Esophagus muscularis mucosa (tissue), 4 donors: ENCODE measurements around the gene FAAP24. TPM values are rescaled to one million over a fixed set of nuclear protein-coding genes. Genes with fewer than 3 reads are reported as not detected.
"Not testable (repeated sequence)": the region's sequence is repeated elsewhere in the genome, so short reads cannot be mapped to it uniquely, and the experiment has no call there.

Experiments
- DNase-seq: peaks from one replicate; pipeline ENCODE4 v3.0.0-alpha.2; 2017; ENCODE audit errors: extremely low spot score
- H3K27ac ChIP-seq, 4 donors: fragments of 200-600 bp; sonication (generic); replicated peaks in 1 of 4; 1 replicate in 3 of 4; 2 replicates in 1 of 4; pipeline ENCODE4 v1.5.1; 2016 to 2019; ENCODE audit warnings: mild to moderate bottlenecking in 1 of 4
- H3K27me3 ChIP-seq, 4 donors: fragments of 200-600 bp; sonication (generic); one replicate each; pipeline versions ENCODE4 v1.5.1 to v1.6.0; 2016 to 2019
- H3K36me3 ChIP-seq, 4 donors: fragments of 200-600 bp; sonication (generic); one replicate each; pipeline ENCODE4 v1.5.1; 2016 to 2019
- H3K4me1 ChIP-seq, 4 donors: fragments of 200-600 bp; sonication (generic); one replicate each; pipeline ENCODE4 v1.5.1; 2016 to 2019
- H3K4me3 ChIP-seq, 4 donors: fragments of 200-600 bp; sonication (generic); 1 replicate in 2 of 4; 2 replicates in 2 of 4; pipeline ENCODE4 v1.5.1; 2016 to 2019; ENCODE audit warnings: mild to moderate bottlenecking in 4 of 4, moderate library complexity in 1 of 4
- H3K9me3 ChIP-seq, 4 donors: fragments of 200-600 bp; sonication (generic); 1 replicate in 3 of 4; 2 replicates in 1 of 4; pipeline ENCODE4 v1.5.1; 2016 to 2019
- EP300 ChIP-seq: sonication (generic); formaldehyde crosslinking; IDR thresholded peaks from one replicate; pipeline ENCODE4 v1.6.1; 2017; ENCODE audit warnings: antibody characterized with exemption
- POLR2A ChIP-seq: fragments of 450-650 bp; IDR thresholded peaks from one replicate; pipeline ENCODE4 v1.6.1; 2017; ENCODE audit warnings: antibody characterized with exemption, moderate library complexity, mild to moderate bottlenecking, low read depth
- POLR2AphosphoS5 ChIP-seq, 2 donors: sonication (generic); formaldehyde crosslinking; IDR thresholded peaks; one replicate each; pipeline ENCODE4 v1.6.1; 2017; ENCODE audit warnings: antibody characterized with exemption in 2 of 2
- WGBS: methylation state at CpG from one replicate; pipeline ENCODE4 v1.1.5; 2018; 5-methylcytosine and 5-hydroxymethylcytosine counted together
- intact Hi-C: fragments of 100-400 bp; cut with DNase I; formaldehyde crosslinking; loops from one replicate; pipeline ENCODE4 v1.15.1; 2023
- total RNA-seq, 4 donors: library from RNA; depleted of rRNA; stranded (reverse); fragments of >200 nt; gene quantifications; one replicate each; pipeline versions ENCODE4 v1.1.0 to v1.2.1, GENCODE V29; 2016
- TF ChIP-seq, protein P1 (sequence below), 3 experiments: fragments of 200-600 bp in 2 of 3; fragments of 450-650 bp in 1 of 3; sonication (generic) in 2 of 3; IDR thresholded peaks; one replicate each; pipeline ENCODE4 v1.5.1; 2017 to 2019; ENCODE audit warnings: antibody characterized with exemption in 3 of 3, mild to moderate bottlenecking in 2 of 3, moderate library complexity in 1 of 3

Gene FAAP24
- total RNA-seq, 4 donors from 2014 or later, result 0.39 to 1.2 (median 0.68) TPM

DNA sequence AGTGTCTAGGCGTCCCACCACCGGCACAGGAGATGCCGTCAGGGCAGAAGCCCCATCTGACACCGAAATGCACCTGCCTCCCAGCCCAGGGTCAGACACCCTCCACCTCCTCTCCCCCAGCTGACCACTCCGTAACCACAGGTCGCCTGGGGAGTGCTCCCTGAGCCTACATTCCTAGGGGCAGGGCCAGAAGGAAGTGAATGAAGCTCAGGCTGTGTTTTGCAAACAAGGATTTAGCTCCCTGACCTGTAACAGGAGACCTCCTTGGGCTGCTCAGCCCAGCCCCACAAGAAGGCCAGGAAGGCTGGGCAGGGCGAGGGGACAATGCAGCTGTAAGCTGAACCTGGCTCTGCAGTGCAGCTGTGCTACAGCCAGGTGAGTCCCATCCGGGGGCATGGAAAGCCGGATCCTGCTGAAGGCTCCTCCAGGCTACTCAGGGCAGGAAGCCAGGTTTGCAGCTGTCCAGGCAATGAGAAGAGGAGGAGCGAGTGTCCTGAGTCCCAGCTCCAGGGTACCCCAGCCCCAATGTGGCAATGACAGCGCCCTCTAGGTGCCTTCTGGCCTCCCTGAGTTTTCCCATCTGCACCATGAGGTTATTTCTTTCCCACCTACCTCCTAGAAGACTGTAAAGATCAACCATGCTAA is 50.6 kb downstream of the FAAP24 start:
- Histone ChIP-seq H3K4me1 (no peaks in the 10 kb centered on the region), H3K4me3 (no peak overlapping the region), H3K36me3 (no peaks in the 10 kb centered on the region), H3K9me3 (no peaks in the 10 kb centered on the region), H3K27me3 (peaks cover 0 to 10% (median 0%) of the 10 kb centered on the region in 4 donors), H3K27ac (no peak overlapping the region)
- 42% methylated on average over 9 of the region's 11 CpGs for WGBS
- DNase-seq, result no peak
- intact Hi-C loops, result no loop called here
- TF ChIP-seq POLR2AphosphoS5 (IDR thresholded peaks at IDR 0.05) (no peak), EP300 (no peak), POLR2A (no peak)
- TF ChIP-seq, protein P1, sequence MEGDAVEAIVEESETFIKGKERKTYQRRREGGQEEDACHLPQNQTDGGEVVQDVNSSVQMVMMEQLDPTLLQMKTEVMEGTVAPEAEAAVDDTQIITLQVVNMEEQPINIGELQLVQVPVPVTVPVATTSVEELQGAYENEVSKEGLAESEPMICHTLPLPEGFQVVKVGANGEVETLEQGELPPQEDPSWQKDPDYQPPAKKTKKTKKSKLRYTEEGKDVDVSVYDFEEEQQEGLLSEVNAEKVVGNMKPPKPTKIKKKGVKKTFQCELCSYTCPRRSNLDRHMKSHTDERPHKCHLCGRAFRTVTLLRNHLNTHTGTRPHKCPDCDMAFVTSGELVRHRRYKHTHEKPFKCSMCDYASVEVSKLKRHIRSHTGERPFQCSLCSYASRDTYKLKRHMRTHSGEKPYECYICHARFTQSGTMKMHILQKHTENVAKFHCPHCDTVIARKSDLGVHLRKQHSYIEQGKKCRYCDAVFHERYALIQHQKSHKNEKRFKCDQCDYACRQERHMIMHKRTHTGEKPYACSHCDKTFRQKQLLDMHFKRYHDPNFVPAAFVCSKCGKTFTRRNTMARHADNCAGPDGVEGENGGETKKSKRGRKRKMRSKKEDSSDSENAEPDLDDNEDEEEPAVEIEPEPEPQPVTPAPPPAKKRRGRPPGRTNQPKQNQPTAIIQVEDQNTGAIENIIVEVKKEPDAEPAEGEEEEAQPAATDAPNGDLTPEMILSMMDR (IDR thresholded peaks at IDR 0.05), result no peak

DNA sequence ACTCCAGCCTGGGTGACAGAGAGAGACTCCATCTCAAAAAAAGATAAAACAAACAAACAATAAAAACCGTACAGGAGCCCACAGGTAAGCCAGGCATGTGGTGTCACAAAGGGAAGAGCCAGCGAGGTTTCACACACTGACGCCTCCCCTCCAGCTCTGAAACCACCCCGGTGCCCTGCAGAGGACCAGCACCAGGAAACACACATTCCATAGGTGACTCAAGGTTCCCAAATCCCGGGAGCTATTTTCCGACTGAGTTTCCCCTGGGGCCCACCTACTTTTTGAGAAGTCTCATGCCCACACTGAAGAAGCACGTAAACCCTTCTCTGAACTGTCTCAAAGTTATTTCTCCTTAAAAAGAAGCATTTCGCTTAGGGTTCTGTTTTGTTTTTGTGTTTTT is 52.4 kb downstream of the FAAP24 start:
- Histone ChIP-seq H3K4me3 (no peak overlapping the region), H3K27me3 (peaks cover 0 to 10% (median 0%) of the 10 kb centered on the region in 4 donors), H3K9me3 (no peaks in the 10 kb centered on the region), H3K27ac (no peak overlapping the region), H3K36me3 (no peaks in the 10 kb centered on the region), H3K4me1 (no peaks in the 10 kb centered on the region)
- TF ChIP-seq, protein P1 (IDR thresholded peaks at IDR 0.05), result no peak
- TF ChIP-seq POLR2AphosphoS5 (IDR thresholded peaks at IDR 0.05) (no peak), POLR2A (no peak), EP300 (no peak)
- DNase-seq, result no peak
- 87% methylated on average over 8 of the region's 8 CpGs for WGBS
- intact Hi-C loops, result no loop called here

DNA sequence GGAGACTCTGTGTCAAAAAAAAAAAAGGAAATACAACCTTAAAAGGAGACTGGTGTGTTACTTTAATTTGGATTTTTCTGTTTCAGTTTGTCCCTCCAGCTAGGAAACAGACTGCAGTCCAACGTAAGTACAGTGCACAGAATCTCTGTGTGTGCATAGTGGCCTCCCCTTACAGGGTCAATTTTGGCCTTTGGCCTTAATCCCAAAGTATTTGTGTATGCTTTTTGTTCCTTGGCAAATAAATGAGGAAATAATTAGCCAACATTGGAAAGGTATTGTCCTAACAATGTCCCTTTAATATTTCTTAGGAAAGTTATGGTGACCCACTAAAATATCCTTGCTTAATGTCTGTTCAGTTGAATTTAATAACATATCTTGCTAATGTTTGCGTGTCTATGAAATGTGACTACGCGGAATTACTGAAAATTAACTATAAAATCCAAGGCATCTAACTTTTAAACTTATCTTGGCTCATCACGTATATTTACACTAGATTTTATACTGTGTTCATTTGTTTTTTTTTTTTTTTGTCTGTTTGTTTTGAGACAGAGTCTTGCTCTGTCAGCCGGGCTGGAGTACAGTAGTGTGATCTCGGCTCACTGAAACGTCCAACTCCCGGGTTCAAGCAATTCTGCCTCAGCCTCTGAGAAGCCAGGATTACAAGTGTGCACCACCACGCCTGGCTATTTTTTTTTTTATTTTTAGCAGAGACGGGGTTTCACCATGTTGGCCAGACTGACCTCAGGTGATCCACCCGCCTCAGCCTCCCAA is 53.6 kb downstream of the FAAP24 start:
- H3K36me3 ChIP-seq, intact Hi-C loops, H3K4me1 ChIP-seq, H3K9me3 ChIP-seq, DNase-seq, H3K4me3 ChIP-seq, H3K27ac ChIP-seq: not testable (repeated sequence)
- peaks cover 0 to 10% (median 0%) of the 10 kb centered on the region in 4 donors for H3K27me3 ChIP-seq
- 94% methylated on average over 12 of the region's 12 CpGs for WGBS

DNA sequence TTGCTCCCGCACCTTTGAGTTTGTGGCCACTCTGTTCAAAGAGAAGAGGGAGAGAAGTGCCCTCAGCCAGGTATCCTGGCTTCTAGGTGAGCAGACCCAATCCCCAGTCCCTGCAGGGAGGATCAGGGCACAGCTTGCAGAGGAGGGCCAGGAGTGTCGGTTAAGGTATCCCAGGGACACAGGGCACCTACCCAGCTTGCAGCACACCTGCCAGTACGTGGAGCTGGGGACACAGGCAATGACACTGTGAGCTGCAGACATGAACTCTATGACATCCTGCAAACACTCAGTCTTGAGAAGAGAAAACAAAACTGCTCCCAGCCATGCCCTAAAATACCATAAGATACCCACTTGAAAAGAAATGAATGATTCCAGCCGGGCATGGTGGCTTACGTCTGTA is 54.6 kb downstream of the FAAP24 start:
- DNase-seq, H3K4me3 ChIP-seq, H3K9me3 ChIP-seq, H3K36me3 ChIP-seq, intact Hi-C loops, H3K27ac ChIP-seq, H3K4me1 ChIP-seq: not testable (repeated sequence)
- WGBS, result 83% methylated on average over 4 of the region's 5 CpGs
- peaks cover 0 to 10% (median 0%) of the 10 kb centered on the region in 4 donors for H3K27me3 ChIP-seq

Other genes starting within 250 kb of the FAAP24 start
- gene SLC7A9, start 102.5 kb upstream of the FAAP24 start, total RNA-seq, result under 1 TPM in 3 of 4 donors, not detected in 1; 0.33 to 0.78 (median 0.52) TPM
- gene CEP89, start 284 bp upstream of the FAAP24 start, total RNA-seq, result 10 to 100 TPM in 3 of 4 donors, 1 to 10 TPM in 1; 9.1 to 20.4 (median 18.4) TPM
- gene RHPN2, start 92.6 kb downstream of the FAAP24 start, total RNA-seq, result 1 to 10 TPM in 2 of 4 donors, under 1 TPM in 2; 0.75 to 3.7 (median 1.5) TPM
- gene GPATCH1, start 108.9 kb downstream of the FAAP24 start, total RNA-seq, result 1 to 10 TPM; 5.4 to 8.9 (median 7.3) TPM
- gene WDR88, start 159.9 kb downstream of the FAAP24 start, total RNA-seq, result not detected
- 10 to 100 TPM; 34.5 to 76.7 (median 62.6) TPM for gene LRP3, start 222.1 kb downstream of the FAAP24 start, total RNA-seq